GM23338 (cell line): ENCODE measurements around the gene ARHGAP32.

Source experiments
- CREB1 ChIP-seq: fragments of 250-450 bp; sonication (Bioruptor Pico); IDR thresholded peaks from 2 replicates; pipeline ENCODE4 v1.5.0; 2020; ENCODE audit warnings: low read depth, mild to moderate bottlenecking, moderate library complexity
- CTCF ChIP-seq, 2 experiments: fragments of 200-600 bp in 1 of 2; sonication (generic) in 1 of 2; conservative IDR thresholded peaks; 2 replicates each; pipeline versions ENCODE4 v1.5.1 to v1.6.1; 2016 to 2017; ENCODE audit warnings: antibody characterized with exemption in 2 of 2, low read depth in 2 of 2, mild to moderate bottlenecking in 2 of 2, moderate library complexity in 1 of 2
- EZH2 ChIP-seq: fragments of 200-600 bp; sonication (generic); IDR thresholded peaks from one replicate; pipeline ENCODE4 v1.8.0; 2017; ENCODE audit warnings: antibody characterized with exemption, mild to moderate bottlenecking, low read depth; ENCODE audit not compliant: unreplicated experiment
- EZH2phosphoT487 ChIP-seq: fragments of 200-600 bp; sonication (generic); IDR thresholded peaks from one replicate; pipeline ENCODE4 v1.8.1; 2018; ENCODE audit warnings: antibody characterized with exemption; ENCODE audit not compliant: unreplicated experiment
- JUNB ChIP-seq: IDR thresholded peaks from one replicate; pipeline ENCODE4 v1.6.1; 2016; ENCODE audit warnings: antibody characterized with exemption; ENCODE audit not compliant: unreplicated experiment
- NANOG ChIP-seq: IDR thresholded peaks from 2 replicates; pipeline ENCODE4 v1.6.1; 2016; ENCODE audit warnings: antibody characterized with exemption, borderline replicate concordance
- POLR2AphosphoS5 ChIP-seq: IDR thresholded peaks from 2 replicates; pipeline ENCODE4 v1.6.1; 2016; ENCODE audit warnings: antibody characterized with exemption, low read depth
- STAT1 ChIP-seq: IDR thresholded peaks from one replicate; pipeline ENCODE4 v1.6.1; 2016; ENCODE audit warnings: antibody characterized with exemption; ENCODE audit not compliant: unreplicated experiment
- ZNF114 ChIP-seq: fragments of 250-450 bp; sonication (Bioruptor Pico); IDR thresholded peaks from 2 replicates; pipeline ENCODE4 v1.5.0; 2020; ENCODE audit warnings: mild to moderate bottlenecking, moderate library complexity
- ZNF331 ChIP-seq: fragments of 250-450 bp; sonication (Bioruptor Pico); IDR thresholded peaks from 2 replicates; pipeline ENCODE4 v1.5.0; 2020; ENCODE audit warnings: low read depth, mild to moderate bottlenecking, moderate library complexity
- ZNF462 ChIP-seq: fragments of 250-450 bp; sonication (Bioruptor Pico); IDR thresholded peaks from 2 replicates; pipeline ENCODE4 v1.5.0; 2020; ENCODE audit warnings: mild to moderate bottlenecking, moderate library complexity
- TF ChIP-seq, protein P1 (sequence below): IDR thresholded peaks from one replicate; pipeline ENCODE4 v1.6.1; 2018; ENCODE audit warnings: antibody characterized with exemption; ENCODE audit not compliant: unreplicated experiment
- TF ChIP-seq, protein P2 (sequence below): IDR thresholded peaks from 2 replicates; pipeline ENCODE4 v1.6.1; 2016; ENCODE audit warnings: antibody characterized with exemption

DNA sequence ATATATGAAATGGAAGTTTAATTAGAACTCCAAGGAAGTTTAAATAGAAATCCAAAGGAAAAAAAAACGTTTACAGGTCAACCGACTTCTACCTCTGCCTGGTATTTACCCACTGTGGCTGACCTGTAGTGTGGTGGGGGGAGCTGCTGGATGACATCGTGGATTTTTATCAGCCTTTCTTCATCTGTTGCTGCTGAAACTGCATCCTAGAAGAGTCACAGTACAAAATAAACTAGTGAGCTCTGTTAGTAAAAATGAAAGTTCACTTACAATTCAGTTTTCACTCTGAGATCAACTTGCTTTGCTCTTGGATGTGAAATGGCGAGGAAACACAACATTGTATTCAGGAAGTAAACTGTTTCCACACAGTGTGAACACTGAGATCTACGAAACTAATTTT lies 206.2 kb downstream of the ARHGAP32 start:
- TF ChIP-seq CTCF (conservative IDR thresholded peaks at IDR 0.05; ENCODE audit: low read depth in 2 of 2) (no peak), POLR2AphosphoS5 (no peak), EZH2 (no peak), JUNB (no peak), NANOG (no peak), EZH2phosphoT487 (no peak), CREB1 (no peak), ZNF462 (no peak), STAT1 (no peak), ZNF114 (CRISPR knock-in tag) (no peak), ZNF331 (CRISPR knock-in tag) (no peak)
- TF ChIP-seq, protein P1, sequence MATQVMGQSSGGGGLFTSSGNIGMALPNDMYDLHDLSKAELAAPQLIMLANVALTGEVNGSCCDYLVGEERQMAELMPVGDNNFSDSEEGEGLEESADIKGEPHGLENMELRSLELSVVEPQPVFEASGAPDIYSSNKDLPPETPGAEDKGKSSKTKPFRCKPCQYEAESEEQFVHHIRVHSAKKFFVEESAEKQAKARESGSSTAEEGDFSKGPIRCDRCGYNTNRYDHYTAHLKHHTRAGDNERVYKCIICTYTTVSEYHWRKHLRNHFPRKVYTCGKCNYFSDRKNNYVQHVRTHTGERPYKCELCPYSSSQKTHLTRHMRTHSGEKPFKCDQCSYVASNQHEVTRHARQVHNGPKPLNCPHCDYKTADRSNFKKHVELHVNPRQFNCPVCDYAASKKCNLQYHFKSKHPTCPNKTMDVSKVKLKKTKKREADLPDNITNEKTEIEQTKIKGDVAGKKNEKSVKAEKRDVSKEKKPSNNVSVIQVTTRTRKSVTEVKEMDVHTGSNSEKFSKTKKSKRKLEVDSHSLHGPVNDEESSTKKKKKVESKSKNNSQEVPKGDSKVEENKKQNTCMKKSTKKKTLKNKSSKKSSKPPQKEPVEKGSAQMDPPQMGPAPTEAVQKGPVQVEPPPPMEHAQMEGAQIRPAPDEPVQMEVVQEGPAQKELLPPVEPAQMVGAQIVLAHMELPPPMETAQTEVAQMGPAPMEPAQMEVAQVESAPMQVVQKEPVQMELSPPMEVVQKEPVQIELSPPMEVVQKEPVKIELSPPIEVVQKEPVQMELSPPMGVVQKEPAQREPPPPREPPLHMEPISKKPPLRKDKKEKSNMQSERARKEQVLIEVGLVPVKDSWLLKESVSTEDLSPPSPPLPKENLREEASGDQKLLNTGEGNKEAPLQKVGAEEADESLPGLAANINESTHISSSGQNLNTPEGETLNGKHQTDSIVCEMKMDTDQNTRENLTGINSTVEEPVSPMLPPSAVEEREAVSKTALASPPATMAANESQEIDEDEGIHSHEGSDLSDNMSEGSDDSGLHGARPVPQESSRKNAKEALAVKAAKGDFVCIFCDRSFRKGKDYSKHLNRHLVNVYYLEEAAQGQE = no peak
- TF ChIP-seq, protein P2, sequence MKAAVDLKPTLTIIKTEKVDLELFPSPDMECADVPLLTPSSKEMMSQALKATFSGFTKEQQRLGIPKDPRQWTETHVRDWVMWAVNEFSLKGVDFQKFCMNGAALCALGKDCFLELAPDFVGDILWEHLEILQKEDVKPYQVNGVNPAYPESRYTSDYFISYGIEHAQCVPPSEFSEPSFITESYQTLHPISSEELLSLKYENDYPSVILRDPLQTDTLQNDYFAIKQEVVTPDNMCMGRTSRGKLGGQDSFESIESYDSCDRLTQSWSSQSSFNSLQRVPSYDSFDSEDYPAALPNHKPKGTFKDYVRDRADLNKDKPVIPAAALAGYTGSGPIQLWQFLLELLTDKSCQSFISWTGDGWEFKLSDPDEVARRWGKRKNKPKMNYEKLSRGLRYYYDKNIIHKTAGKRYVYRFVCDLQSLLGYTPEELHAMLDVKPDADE = no peak
